Fibroblast of mammary gland (primary cell): ENCODE results near the gene DEF6.
A peak's percentile ranks its signal among the peaks of the same experiment; 100 is the strongest.

ENCODE experiments used
- DNase-seq: peaks from one replicate; pipeline ENCODE4 v3.0.0-alpha.2; 2010; ENCODE audit warnings: low read depth
- H3K4me3 ChIP-seq: 2 replicates; pipeline ENCODE4 v1.5.1; 2011; ENCODE audit warnings: low read depth, mild to moderate bottlenecking, low read length, moderate library complexity; ENCODE audit not compliant: control insufficient read depth
- CTCF ChIP-seq: conservative IDR thresholded peaks from 2 replicates; pipeline ENCODE4 v1.5.1; 2011; ENCODE audit warnings: low read depth, low read length, inconsistent platforms; ENCODE audit not compliant: control insufficient read depth, insufficient read depth

The DEF6 gene

GRCh38 chr6:35292494-35292893 is 5.1 kb upstream of the DEF6 start:
- no peak for DNase-seq
- TF ChIP-seq CTCF, result no peak
- H3K4me3 ChIP-seq, result no peak overlapping the region

GRCh38 chr6:35293681-35294080 is 3.9 kb upstream of the DEF6 start:
- no peak for TF ChIP-seq CTCF
- DNase-seq, result no peak
- no peak overlapping the region for H3K4me3 ChIP-seq

- TF ChIP-seq CTCF, result peak; percentile 70
- H3K4me3 ChIP-seq, result no peak overlapping the region
- DNase-seq, result peak; percentile 28
Observed at GRCh38 chr6:35294308-35294945, 3.2 kb upstream of the DEF6 start.

GRCh38 chr6:35295036-35295435 is 2.6 kb upstream of the DEF6 start:
- DNase-seq, result no peak
- no peak for TF ChIP-seq CTCF
- H3K4me3 ChIP-seq, result no peak overlapping the region

GRCh38 chr6:35295521-35296315 is 1.9 kb upstream of the DEF6 start:
- H3K4me3 ChIP-seq, result no peak overlapping the region
- no peak for TF ChIP-seq CTCF
- DNase-seq, result no peak

DNA sequence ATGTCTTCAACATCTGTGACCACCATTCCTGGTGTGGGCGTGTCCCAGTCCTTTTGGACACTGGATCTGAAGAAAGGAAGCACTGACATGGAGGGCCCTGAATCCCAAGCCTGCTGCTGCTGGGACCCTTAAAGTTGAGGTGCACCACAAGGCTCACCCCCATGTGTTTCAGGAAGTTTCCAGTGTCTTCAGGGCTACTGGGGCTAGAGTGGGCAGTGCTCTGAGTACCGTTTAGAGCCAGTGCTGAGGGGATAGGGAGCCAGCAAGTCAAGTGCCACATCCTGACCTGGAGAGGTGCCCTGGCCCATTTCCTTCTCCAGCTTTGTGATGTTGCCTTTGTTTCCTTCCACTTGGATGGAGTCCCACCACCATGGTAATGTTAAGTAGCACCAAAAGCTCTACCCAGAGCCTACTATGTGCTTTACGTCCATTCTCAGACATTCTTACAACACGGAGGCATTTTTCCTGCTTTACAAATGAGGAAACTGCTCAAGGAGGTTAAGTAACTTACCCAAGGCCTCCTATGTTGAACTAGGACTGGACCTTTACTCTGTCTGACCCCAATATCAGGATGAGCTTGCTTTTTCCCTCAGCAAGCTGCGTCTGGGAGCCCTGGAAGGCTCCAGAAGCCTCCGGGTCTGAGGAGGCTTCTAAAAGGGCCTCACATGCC is 552 bp upstream of the DEF6 start:
- TF ChIP-seq CTCF, result no peak
- DNase-seq, result no peak
- H3K4me3 ChIP-seq, result no peak overlapping the region
